IgD-negative memory B cell (primary cell): ENCODE results near the gene TSEN54. TPM values are rescaled to one million over a fixed set of nuclear protein-coding genes. Genes with fewer than 3 reads are reported as not detected.
"Not testable (repeated sequence)": the region's sequence is repeated elsewhere in the genome, so short reads cannot be mapped to it uniquely, and the experiment has no call there.

Experiments used
- H3K27ac Mint-ChIP-seq, 3 donors: one replicate each; pipeline ENCODE4 v1.8.0; 2020 to 2022; ENCODE audit warnings: mild to moderate bottlenecking in 3 of 3, mixed read lengths in 3 of 3, moderate library complexity in 1 of 3
- H3K27me3 Mint-ChIP-seq: one replicate; pipeline ENCODE4 v1.8.0; 2021; ENCODE audit warnings: mixed read lengths
- H3K36me3 Mint-ChIP-seq: one replicate; pipeline ENCODE4 v1.8.0; 2020; ENCODE audit warnings: mild to moderate bottlenecking, mixed read lengths
- H3K4me1 Mint-ChIP-seq, 3 donors: one replicate each; pipeline ENCODE4 v1.8.0; 2020 to 2022; ENCODE audit warnings: mixed read lengths in 3 of 3, mild to moderate bottlenecking in 1 of 3
- H3K4me3 Mint-ChIP-seq, 4 donors: one replicate each; pipeline ENCODE4 v1.8.0; 2020 to 2022; ENCODE audit warnings: mild to moderate bottlenecking in 4 of 4, mixed read lengths in 4 of 4, moderate library complexity in 3 of 4
- H3K9me3 Mint-ChIP-seq, 3 donors: one replicate each; pipeline ENCODE4 v1.8.0; 2020 to 2021; ENCODE audit warnings: mixed read lengths in 3 of 3, mild to moderate bottlenecking in 1 of 3
- polyA plus RNA-seq: library from polyadenylated mRNA; unstranded; fragments of 300-500 nt; fragmentation: Illumina TruSeq; gene quantifications from one replicate; pipeline ENCODE4 v1.2.3, GENCODE V29; 2021

TSEN54 gene
- polyA plus RNA-seq: 34.9 TPM

DNA sequence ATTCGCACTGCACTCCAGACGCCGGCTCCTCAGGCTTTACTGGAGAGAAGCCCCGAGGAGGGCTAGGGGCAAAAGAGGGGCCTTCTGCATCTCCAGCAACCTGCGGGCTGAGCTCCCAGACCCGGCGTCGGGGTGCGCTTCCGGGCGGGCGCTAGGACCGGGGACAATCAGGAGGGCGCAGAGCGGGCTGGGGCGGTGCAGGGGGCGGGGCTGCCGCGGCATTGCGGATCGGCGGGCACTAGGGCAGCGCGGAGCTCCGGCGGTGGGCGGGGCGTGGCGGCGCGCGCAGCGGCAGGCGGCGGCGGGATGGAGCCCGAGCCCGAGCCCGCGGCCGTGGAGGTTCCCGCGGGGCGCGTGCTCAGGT, at the start of gene TSEN54:
Gene TSEN54, plus strand, starts transcription at position 274 of the 364 bp plus-strand sequence. Its CDS starts 33 bp downstream, at position 307.
- H3K36me3 Mint-ChIP-seq: peaks cover 2% of the 10 kb centered on the region
- H3K4me3 Mint-ChIP-seq: peak within 1 kb of the TSS; percentile 79 to 92 (median 86)
- H3K9me3 Mint-ChIP-seq: no peaks in the 10 kb centered on the region
- peak within 1 kb of the TSS; percentile 5 to 76 (median 23) for H3K27ac Mint-ChIP-seq
- H3K27me3 Mint-ChIP-seq: peaks cover 3% of the 10 kb centered on the region
- peaks cover 14 to 17% (median 15%) of the 10 kb centered on the region in 3 donors for H3K4me1 Mint-ChIP-seq

DNA sequence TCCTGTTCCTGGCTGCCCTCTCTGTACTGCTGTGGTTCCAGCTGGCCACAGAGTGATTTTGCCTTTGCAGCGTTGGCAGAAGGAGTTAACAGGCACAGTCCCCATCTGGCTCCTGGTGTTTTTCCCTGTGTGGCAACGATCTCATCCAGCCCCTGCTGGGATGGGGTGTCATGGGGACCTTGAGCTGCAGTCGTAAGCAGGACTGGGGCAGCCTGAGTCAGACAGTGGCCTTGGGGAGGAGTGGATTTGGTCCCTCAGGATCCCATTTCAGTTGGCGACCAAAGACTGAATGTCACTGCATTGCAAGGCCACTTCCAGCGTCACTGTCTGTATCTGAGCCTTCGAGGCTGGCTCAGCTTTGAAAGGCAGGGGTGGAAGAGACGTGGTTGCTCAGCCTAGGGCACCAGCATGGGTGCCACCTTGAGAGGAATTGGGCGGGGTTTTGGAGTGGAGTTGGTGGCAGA, 48.0 kb upstream of the TSEN54 start:
- Mint-ChIP-seq H3K27ac (no peak overlapping the region), H3K36me3 (peaks cover 9% of the 10 kb centered on the region), H3K27me3 (no peaks in the 10 kb centered on the region), H3K9me3 (no peaks in the 10 kb centered on the region), H3K4me1 (peaks cover 8 to 15% (median 11%) of the 10 kb centered on the region in 3 donors), H3K4me3 (no peak overlapping the region)

DNA sequence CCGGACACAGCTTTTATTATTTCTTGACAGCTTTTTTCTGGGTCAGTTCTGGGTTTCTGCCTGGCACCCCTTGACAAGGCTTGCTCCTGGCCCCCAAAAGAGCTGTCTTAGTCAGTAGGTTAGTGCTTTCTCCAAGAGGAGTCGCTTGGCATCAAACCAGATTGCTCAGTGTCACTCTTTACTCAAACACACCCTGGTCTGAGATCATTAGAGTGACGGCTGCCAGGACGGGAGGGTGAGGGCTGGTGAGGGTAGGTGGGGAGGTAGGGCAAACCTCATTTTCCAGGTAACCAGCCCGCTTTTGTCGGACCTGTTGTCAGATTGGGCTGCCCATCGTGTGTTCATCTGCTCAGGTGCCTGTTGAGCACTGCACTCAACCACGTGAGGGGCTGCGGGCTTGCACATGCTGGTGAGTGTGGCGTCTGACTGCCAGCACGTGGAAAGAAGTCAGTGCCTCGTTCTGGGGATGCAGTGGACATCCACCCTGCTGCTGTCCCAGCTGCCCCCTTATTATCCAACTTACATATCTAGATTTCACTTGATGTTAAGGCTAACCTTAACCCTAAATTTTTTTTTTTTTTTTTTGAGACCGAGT, 47.5 kb upstream of the TSEN54 start:
- no peaks in the 10 kb centered on the region for H3K27me3 Mint-ChIP-seq
- peaks cover 7 to 10% (median 8%) of the 10 kb centered on the region in 3 donors for H3K4me1 Mint-ChIP-seq
- no peak overlapping the region for H3K4me3 Mint-ChIP-seq
- H3K9me3 Mint-ChIP-seq: no peaks in the 10 kb centered on the region
- peaks cover 9% of the 10 kb centered on the region for H3K36me3 Mint-ChIP-seq
- H3K27ac Mint-ChIP-seq: no peak overlapping the region

DNA sequence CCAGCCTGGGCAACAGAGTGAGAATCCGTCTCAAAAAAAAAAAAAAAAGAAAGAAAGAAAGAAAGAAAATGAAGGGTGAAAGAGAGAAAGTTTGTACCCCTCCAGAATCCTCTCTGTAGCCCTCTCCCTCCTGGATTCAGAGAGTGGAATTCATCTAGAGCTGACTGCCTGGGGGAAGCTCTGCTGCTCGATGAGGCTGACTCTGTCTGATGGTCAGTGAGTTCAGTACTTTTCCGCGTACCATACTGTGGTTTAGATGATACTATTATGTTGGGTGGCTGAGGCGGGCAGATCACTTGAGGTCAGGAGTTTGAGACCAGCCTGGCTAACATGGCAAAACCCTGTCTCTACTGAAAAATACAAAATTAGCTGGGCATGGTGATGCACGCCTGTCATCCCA, 45.1 kb upstream of the TSEN54 start:
- H3K4me3 Mint-ChIP-seq: no peak overlapping the region
- H3K4me1 Mint-ChIP-seq: peaks cover 0 to 2% (median 1%) of the 10 kb centered on the region in 3 donors
- H3K9me3 Mint-ChIP-seq: no peaks in the 10 kb centered on the region

DNA sequence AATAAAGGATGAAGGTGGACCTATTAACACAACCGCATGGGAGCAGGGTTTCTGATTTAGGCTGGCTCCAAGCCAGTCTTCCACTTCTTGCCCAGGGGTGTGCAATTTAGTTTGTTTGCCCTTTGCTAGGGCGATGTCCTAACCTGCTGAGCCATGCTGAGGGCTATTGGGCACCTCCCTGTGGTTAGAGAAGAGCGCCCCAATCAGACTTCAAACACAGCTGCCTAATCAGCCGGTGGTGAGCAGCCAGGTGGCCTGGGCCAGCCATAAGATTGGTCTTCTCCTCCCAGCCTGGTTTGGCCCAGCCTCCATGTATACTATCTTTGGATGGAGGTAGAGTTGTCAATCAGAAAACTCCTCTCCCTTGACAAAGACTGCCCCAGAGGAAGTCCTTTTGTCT, 44.2 kb upstream of the TSEN54 start:
- no peak overlapping the region for H3K4me3 Mint-ChIP-seq
- no peaks in the 10 kb centered on the region for H3K27me3 Mint-ChIP-seq
- H3K9me3 Mint-ChIP-seq: no peaks in the 10 kb centered on the region

More for the DNA sequence above, 45.1 kb upstream of the TSEN54 start:
- no peak overlapping the region for H3K27ac Mint-ChIP-seq
- peaks cover 7% of the 10 kb centered on the region for H3K36me3 Mint-ChIP-seq
- no peaks in the 10 kb centered on the region for H3K27me3 Mint-ChIP-seq

DNA sequence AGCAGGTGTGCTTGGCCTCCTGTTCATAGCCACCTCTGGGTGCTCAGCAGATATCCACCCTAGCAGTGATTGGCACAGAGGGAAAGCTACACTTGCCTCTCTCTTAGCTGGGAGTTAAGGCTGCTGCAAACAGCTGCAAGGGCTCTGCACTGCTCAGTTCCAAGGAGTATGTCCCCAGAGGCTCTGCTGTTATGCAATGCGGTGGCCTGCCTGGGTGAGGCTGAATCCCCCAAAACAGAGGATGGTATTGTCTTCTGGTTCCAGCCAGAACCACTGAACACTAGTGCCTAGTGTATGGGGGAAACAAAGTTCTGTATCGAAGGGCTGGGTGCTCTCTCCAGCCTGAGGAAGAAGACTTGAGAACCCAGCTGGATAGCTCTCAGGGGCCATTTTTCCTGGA, 43.1 kb upstream of the TSEN54 start:
- H3K27me3 Mint-ChIP-seq: no peaks in the 10 kb centered on the region
- H3K36me3 Mint-ChIP-seq: peaks cover 8% of the 10 kb centered on the region
- H3K9me3 Mint-ChIP-seq: no peaks in the 10 kb centered on the region
- H3K4me3 Mint-ChIP-seq: no peak overlapping the region
- no peaks in the 10 kb centered on the region for H3K4me1 Mint-ChIP-seq
- no peak overlapping the region for H3K27ac Mint-ChIP-seq

More for the DNA sequence above, 44.2 kb upstream of the TSEN54 start:
- H3K4me1 Mint-ChIP-seq: peaks cover 0 to 2% (median 0%) of the 10 kb centered on the region in 3 donors
- peaks cover 10% of the 10 kb centered on the region for H3K36me3 Mint-ChIP-seq
- no peak overlapping the region for H3K27ac Mint-ChIP-seq

DNA sequence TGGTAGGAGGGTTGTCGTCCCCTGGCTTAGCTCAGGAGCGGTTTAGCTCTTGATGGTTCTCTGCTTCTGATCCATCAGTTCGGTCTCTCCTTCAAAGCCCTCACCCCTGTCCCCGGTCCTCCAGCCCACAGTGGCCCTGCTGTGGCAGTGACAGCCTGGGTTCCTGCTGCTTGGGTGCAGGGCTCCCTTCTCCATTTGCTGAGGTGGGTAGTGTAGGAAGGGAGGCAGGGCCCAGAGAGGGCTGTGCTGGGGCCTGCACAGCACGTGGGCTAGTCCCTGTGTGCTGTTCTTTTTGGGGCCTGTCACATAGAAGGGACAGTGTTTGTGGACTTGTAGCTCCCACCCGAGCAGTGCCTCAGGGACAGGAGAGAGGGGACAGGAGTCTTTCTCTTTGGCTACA, 41.6 kb upstream of the TSEN54 start:
- no peaks in the 10 kb centered on the region for H3K27me3 Mint-ChIP-seq
- no peaks in the 10 kb centered on the region for H3K9me3 Mint-ChIP-seq
- peak overlapping the region in 1 of 3 donors; percentile 95 for H3K27ac Mint-ChIP-seq
- H3K36me3 Mint-ChIP-seq: peaks cover 7% of the 10 kb centered on the region
- H3K4me3 Mint-ChIP-seq: no peak overlapping the region
- no peaks in the 10 kb centered on the region for H3K4me1 Mint-ChIP-seq

DNA sequence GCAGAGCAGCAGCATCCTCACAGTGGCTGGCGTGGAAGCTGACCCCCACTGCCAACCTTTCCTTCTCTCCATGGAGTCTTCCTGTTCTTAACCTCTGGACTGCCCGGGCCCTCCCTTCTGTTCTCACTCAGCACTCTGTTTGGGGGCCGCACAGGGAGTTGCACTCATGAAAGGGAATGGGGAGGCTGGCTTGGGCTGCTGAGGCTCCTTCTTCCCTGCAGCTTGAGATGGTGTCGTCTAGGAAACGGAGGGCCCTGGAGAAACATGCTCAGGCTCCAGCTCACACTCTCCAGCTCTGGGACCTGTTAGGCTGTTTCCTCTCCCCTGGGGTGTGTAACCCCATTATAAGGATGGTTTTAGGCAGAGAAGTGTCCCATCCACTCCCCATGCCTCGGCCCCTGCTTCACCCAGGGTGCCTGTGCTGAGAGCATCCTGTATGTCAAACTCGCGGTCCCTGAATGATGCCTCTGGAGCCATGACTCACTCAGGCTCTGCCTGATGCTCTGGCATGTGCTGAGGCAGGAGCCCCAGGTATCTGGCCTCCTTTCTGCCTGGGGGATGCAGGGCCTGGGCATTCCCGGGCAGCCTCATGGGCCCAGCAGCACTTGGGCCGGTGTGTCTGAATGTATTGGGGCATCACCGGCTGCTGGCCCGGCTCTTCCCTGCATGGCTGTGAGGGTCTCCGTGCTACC, 41.0 kb upstream of the TSEN54 start:
- Mint-ChIP-seq H3K4me1 (peaks cover 0 to 1% (median 0%) of the 10 kb centered on the region in 3 donors), H3K27ac (peak overlapping the region in 1 of 3 donors; percentile 95), H3K9me3 (no peaks in the 10 kb centered on the region), H3K4me3 (no peak overlapping the region), H3K36me3 (peaks cover 7% of the 10 kb centered on the region), H3K27me3 (no peaks in the 10 kb centered on the region)

DNA sequence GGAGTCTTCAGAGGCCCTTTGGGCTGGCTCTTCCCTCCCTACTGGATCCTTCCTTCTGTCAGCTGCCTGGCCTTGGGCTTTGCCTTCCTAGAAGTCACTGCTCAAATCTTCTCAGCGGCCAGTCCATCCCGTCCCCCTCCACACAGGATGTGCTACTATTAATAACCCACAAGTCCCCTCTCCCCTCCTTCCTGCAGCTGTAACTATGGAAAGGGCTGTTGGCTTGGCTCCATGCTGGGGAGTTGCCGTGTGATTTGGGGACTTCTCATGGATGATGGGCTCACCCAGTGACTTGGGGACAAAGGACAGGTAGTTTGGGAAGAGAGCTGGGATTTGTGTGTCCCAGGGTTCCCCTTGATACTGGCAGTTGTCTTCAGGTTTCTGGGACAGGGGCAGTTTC, 40.5 kb upstream of the TSEN54 start:
- Mint-ChIP-seq H3K4me3 (no peak overlapping the region), H3K36me3 (peaks cover 7% of the 10 kb centered on the region), H3K27ac (no peak overlapping the region), H3K4me1 (peaks cover 0 to 1% (median 0%) of the 10 kb centered on the region in 3 donors), H3K27me3 (no peaks in the 10 kb centered on the region), H3K9me3 (no peaks in the 10 kb centered on the region)

DNA sequence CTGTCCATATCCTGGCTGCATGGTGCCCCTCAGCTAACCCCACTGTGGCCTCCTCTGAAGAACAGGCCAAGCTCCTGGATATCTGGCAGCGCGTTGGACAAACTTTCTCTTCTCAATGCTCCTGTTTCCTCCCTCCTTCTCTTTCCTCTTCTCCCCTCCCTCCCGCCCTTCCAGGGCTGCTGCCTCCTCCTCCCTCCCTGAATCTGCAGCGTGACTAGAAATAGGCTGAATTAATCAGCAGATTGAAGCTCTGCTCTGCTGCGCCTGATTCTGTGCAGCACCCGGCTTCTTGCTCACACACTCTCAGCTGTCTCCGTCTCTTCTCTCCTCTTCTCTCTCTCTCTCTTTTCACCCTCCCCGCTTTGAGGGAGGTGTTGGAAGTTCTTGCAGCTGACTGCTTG, 40.1 kb upstream of the TSEN54 start:
- H3K27me3 Mint-ChIP-seq: no peaks in the 10 kb centered on the region
- no peak overlapping the region for H3K4me3 Mint-ChIP-seq
- H3K27ac Mint-ChIP-seq: no peak overlapping the region

DNA sequence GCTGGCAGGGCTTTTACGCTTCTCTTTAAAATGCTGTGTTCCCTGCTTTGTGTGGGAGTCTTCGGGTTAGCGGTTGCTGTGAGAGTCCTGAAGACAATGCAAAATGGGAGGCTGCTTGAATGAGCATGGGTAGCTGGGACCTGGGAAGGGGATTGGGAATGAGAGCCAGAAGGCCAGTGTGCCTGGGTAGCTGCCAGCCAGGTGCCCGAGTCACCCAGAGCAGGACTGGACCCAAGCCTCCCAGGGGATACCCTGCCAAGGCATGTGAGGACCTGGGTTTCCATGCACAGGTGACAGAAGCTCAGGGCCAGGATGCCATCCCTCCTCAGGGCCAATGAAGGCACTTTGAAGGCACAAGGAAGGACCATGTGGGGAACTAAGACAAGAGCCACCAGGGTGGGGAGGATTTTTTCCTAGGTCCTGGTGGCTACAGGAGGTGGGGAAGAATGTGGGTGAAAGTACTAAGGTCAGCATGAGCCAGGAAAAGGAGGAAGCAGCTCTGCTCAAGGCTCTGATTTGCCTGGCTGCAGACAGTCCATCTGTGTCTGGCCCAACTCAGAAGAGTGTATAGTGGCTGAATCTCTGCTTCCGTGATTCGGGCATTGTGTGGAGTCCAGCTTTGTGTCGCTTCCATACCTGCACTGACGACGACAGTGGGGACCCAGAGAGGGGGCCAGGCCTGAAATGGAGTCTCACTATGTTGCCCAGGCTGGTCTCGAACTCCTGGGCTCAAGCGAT, 39.4 kb upstream of the TSEN54 start:
- peaks cover 6% of the 10 kb centered on the region for H3K36me3 Mint-ChIP-seq
- H3K27ac Mint-ChIP-seq: no peak overlapping the region
- H3K9me3 Mint-ChIP-seq: no peaks in the 10 kb centered on the region
- no peak overlapping the region for H3K4me3 Mint-ChIP-seq
- no peaks in the 10 kb centered on the region for H3K27me3 Mint-ChIP-seq
- H3K4me1 Mint-ChIP-seq: peaks cover 0 to 1% (median 0%) of the 10 kb centered on the region in 3 donors

More for the DNA sequence above, 40.1 kb upstream of the TSEN54 start:
- H3K9me3 Mint-ChIP-seq: no peaks in the 10 kb centered on the region
- H3K4me1 Mint-ChIP-seq: peaks cover 0 to 1% (median 0%) of the 10 kb centered on the region in 3 donors
- peaks cover 9% of the 10 kb centered on the region for H3K36me3 Mint-ChIP-seq

DNA sequence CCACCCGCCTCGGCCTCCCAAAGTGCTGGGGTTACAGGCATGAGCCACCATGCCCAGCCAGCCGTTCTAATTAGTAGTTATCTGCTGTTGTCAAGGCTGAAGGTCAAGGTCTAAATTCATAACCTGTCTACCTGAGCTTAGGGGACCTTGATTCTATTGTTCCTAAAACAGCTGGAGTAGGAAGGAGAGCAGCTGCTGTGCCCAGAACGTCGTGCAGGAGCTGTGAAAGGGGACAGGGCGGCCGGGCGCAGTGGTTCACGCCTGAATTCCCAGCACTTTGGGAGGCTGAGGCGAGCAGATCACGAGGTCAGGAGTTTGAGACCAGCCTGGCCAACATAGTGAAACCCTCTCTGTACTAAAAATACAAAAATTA, 38.9 kb upstream of the TSEN54 start:
- H3K4me3 Mint-ChIP-seq, H3K9me3 Mint-ChIP-seq, H3K4me1 Mint-ChIP-seq, H3K27me3 Mint-ChIP-seq, H3K36me3 Mint-ChIP-seq, H3K27ac Mint-ChIP-seq: not testable (repeated sequence)

DNA sequence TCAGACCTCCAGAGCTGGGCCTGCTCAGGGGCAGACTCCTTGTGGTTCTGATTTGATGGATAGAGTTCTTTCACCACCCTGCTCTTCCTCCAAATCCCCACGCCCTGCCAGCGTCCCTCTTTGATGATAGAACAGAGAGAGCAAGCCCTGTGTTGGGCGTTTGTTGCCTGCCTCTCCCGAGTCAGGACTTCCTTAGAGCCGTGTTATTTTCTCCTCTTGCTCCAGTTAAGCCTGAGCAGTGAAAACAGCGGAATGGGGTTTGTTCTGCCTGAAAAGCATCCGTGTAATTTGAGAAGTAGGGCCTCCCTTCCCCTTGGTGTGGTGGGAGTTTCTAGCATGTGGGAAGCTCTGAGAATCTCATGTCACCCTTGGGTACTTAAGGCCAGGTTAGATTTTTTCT, 37.8 kb upstream of the TSEN54 start:
- no peaks in the 10 kb centered on the region for H3K9me3 Mint-ChIP-seq
- no peak overlapping the region for H3K27ac Mint-ChIP-seq
- peaks cover 5% of the 10 kb centered on the region for H3K36me3 Mint-ChIP-seq
- no peaks in the 10 kb centered on the region for H3K27me3 Mint-ChIP-seq
- no peak overlapping the region for H3K4me3 Mint-ChIP-seq
- peaks cover 0 to 6% (median 0%) of the 10 kb centered on the region in 3 donors for H3K4me1 Mint-ChIP-seq

DNA sequence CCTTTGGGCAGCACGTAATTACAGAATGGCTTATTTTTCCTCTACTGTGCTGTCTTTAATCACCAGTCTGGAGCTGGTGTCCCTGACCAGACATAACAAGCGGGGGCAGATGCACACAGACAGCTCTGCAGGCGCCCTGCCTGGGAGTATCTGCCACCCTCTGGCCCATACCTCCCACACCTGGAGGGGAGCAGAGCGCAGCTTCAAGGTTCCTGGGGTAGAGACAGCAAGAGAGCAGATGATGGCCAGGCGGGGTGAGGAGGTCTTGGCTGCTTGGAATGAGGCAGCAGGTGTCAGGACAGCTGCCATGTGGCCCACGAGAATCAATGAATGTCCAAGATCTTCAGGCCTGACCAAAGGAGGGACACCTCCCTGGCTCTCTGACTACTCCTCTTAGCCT, 36.0 kb upstream of the TSEN54 start:
- H3K27me3 Mint-ChIP-seq: no peaks in the 10 kb centered on the region
- H3K9me3 Mint-ChIP-seq: no peaks in the 10 kb centered on the region
- no peak overlapping the region for H3K27ac Mint-ChIP-seq
- H3K4me3 Mint-ChIP-seq: no peak overlapping the region
- peaks cover 5% of the 10 kb centered on the region for H3K36me3 Mint-ChIP-seq
- peaks cover 0 to 6% (median 0%) of the 10 kb centered on the region in 3 donors for H3K4me1 Mint-ChIP-seq
